GM12878 (cell line): Measurements from ENCODE around the gene MYRF. TPM values are rescaled to one million over a fixed set of nuclear protein-coding genes. Genes with fewer than 3 reads are reported as not detected.

Experiments used
- ATAC-seq: fragments of 200-7000 bp; cut with Tn5 transposase; 3 replicates; pipeline ENCODE4 v1.9.1; 2020; ENCODE audit warnings: mild to moderate bottlenecking, moderate library complexity
- Bru-seq: library from RNA; stranded (reverse); fragments of 400-500 nt; gene quantifications from one replicate; lab custom pipeline; 2021; lab: Mats Ljungman, UMichigan
- BruChase-seq, 2 experiments: library from RNA; stranded (reverse); fragments of 400-500 nt; gene quantifications; one replicate each; lab custom pipeline; 2021; lab: Mats Ljungman, UMichigan
- BruUV-seq: library from RNA; stranded (reverse); fragments of 400-500 nt; replicated peaks from 2 replicates; lab custom pipeline; 2021; lab: Mats Ljungman, UMichigan
- CTCF ChIA-PET: fragments of 300-600 bp; sonication (Branson Sonifier 250); formaldehyde crosslinking; extraction: SDS; loops from one replicate; lab custom pipeline; 2021; ENCODE audit warnings: inconsistent platforms; lab: Yijun Ruan, JAX
- POLR2A ChIA-PET: fragments of 350-600 bp; formaldehyde crosslinking; extraction: SDS; loops from one replicate; lab custom pipeline; 2021; ENCODE audit warnings: inconsistent platforms; lab: Charles Lee
- RAD21 ChIA-PET: fragments of 300-600 bp; sonication (Branson Sonifier 250); formaldehyde crosslinking; loops from one replicate; lab custom pipeline; 2023; ENCODE audit warnings: antibody characterized with exemption; ENCODE audit not compliant: unreplicated experiment; lab: Charles Lee
- SMC1A ChIA-PET: fragments of 300-600 bp; sonication (Branson Sonifier 250); formaldehyde crosslinking; loops from one replicate; lab custom pipeline; 2023; ENCODE audit not compliant: unreplicated experiment, uncharacterized antibody; lab: Charles Lee
- DNase-seq: peaks from one replicate; pipeline ENCODE4 v3.0.0-alpha.2; 2011; ENCODE audit warnings: low read depth, low spot score
- FAIRE-seq: peaks from 3 replicates; lab custom pipeline; 2011; peaks lifted over from hg19 to GRCh38; lab: Jason Lieb, UNC
- H2AFZ ChIP-seq: 2 replicates; pipeline ENCODE4 v1.6.0; 2011; ENCODE audit warnings: low read depth, low read length, control low read depth; ENCODE audit not compliant: control insufficient read depth
- H3K27ac ChIP-seq: 2 replicates; pipeline ENCODE4 v1.5.1; 2011; ENCODE audit warnings: control low read depth; ENCODE audit not compliant: control insufficient read depth, insufficient read depth
- H3K27me3 ChIP-seq, 2 experiments: replicated peaks in 1 of 2; 2 replicates each; pipeline versions ENCODE4 v1.6.0 to v1.6.1; 2011; ENCODE audit warnings: low read length in 1 of 2; ENCODE audit not compliant: control insufficient read depth in 2 of 2, insufficient read depth in 2 of 2
- H3K36me3 ChIP-seq, 2 experiments: 2 replicates each; pipeline ENCODE4 v1.5.1; 2011; ENCODE audit warnings: low read length in 1 of 2; ENCODE audit not compliant: control insufficient read depth in 2 of 2, insufficient read depth in 2 of 2
- H3K4me1 ChIP-seq: 2 replicates; pipeline ENCODE4 v1.6.1; 2011; ENCODE audit warnings: mild to moderate bottlenecking, low read length, moderate library complexity, mixed read lengths; ENCODE audit not compliant: control insufficient read depth, insufficient read depth
- H3K4me2 ChIP-seq: 2 replicates; pipeline ENCODE4 v1.6.0; 2011; ENCODE audit warnings: control low read depth; ENCODE audit not compliant: control insufficient read depth, insufficient read depth
- H3K4me3 ChIP-seq: fragments of 200-600 bp; sonication (generic); 2 replicates; pipeline ENCODE4 v1.5.1; 2016
- H3K79me2 ChIP-seq: 2 replicates; pipeline ENCODE4 v1.6.0; 2011; ENCODE audit warnings: low read length; ENCODE audit not compliant: control insufficient read depth, insufficient read depth
- H3K9ac ChIP-seq: 2 replicates; pipeline ENCODE4 v1.8.0; 2011; ENCODE audit warnings: low read length, control low read depth, mixed read lengths; ENCODE audit not compliant: control insufficient read depth, insufficient read depth
- H3K9me3 ChIP-seq: replicated peaks from 3 replicates; pipeline ENCODE4 v1.5.1; 2011; ENCODE audit warnings: mild to moderate bottlenecking, low read length; ENCODE audit not compliant: control insufficient read depth, insufficient read depth
- H4K20me1 ChIP-seq: 2 replicates; pipeline ENCODE4 v1.6.0; 2011; ENCODE audit not compliant: control insufficient read depth, insufficient read depth
- BACH1 ChIP-seq: fragments of 450-650 bp; IDR thresholded peaks from 2 replicates; pipeline ENCODE4 v1.6.1; 2017; ENCODE audit warnings: mild to moderate bottlenecking, borderline replicate concordance
- BHLHE40 ChIP-seq, 2 experiments: fragments of 450-650 bp in 1 of 2; IDR thresholded peaks; 2 replicates each; pipeline ENCODE4 v1.6.1; 2011 to 2017; ENCODE audit warnings: low read depth in 2 of 2, borderline replicate concordance in 1 of 2, improper control_type of control experiment in 1 of 2, low read length in 1 of 2, mild to moderate bottlenecking in 1 of 2
- EP300 ChIP-seq, 2 experiments: fragments of 150-350 bp in 1 of 2; IDR thresholded peaks; 2 replicates each; pipeline ENCODE4 v1.6.1; 2011 to 2012; ENCODE audit warnings: low read depth in 2 of 2, low read length in 2 of 2, borderline replicate concordance in 1 of 2, improper control_type of control experiment in 1 of 2, inconsistent platforms in 1 of 2; ENCODE audit not compliant: control insufficient read depth in 1 of 2
- IKZF1 ChIP-seq: fragments of 450-650 bp; conservative IDR thresholded peaks from 2 replicates; pipeline ENCODE4 v1.6.1; 2017; ENCODE audit warnings: antibody characterized with exemption, mild to moderate bottlenecking
- LARP7 ChIP-seq: fragments of 450-650 bp; IDR thresholded peaks from 2 replicates; pipeline ENCODE4 v1.6.1; 2017; ENCODE audit warnings: mild to moderate bottlenecking
- NR2F1 ChIP-seq: fragments of 450-650 bp; conservative IDR thresholded peaks from 2 replicates; pipeline ENCODE4 v1.6.1; 2017; ENCODE audit warnings: mild to moderate bottlenecking
- RAD21 ChIP-seq: IDR thresholded peaks from 2 replicates; pipeline ENCODE4 v1.6.1; 2011; ENCODE audit warnings: mild to moderate bottlenecking, low read depth, low read length, moderate library complexity; ENCODE audit not compliant: insufficient read depth
- RELA ChIP-seq: fragments of 450-650 bp; IDR thresholded peaks from 2 replicates; pipeline ENCODE4 v1.8.0; 2014; ENCODE audit warnings: borderline replicate concordance; ENCODE audit not compliant: partially characterized antibody
- SMARCA5 ChIP-seq: fragments of 450-650 bp; IDR thresholded peaks from 2 replicates; pipeline ENCODE4 v1.6.1; 2017; ENCODE audit warnings: mild to moderate bottlenecking
- WRNIP1 ChIP-seq: IDR thresholded peaks from 2 replicates; pipeline ENCODE4 v1.6.1; 2011; ENCODE audit warnings: low read depth, low read length, improper control_type of control experiment, borderline replicate concordance
- ZNF207 ChIP-seq: fragments of 450-650 bp; IDR thresholded peaks from 2 replicates; pipeline ENCODE4 v1.6.1; 2014; ENCODE audit warnings: antibody characterized with exemption, mild to moderate bottlenecking, borderline replicate concordance
- WGBS: methylation state at CpG from one replicate; pipeline ENCODE4 v1.1.6; 2016; ENCODE audit warnings: low lambda C conversion rate; ENCODE audit not compliant: insufficient replicate concordance, insufficient coverage; ENCODE audit errors: missing lambda C conversion rate; 5-methylcytosine and 5-hydroxymethylcytosine counted together
- in situ Hi-C: fragments of 300-500 bp; cut with MboI; formaldehyde crosslinking; loops from 9 replicates; pipeline ENCODE4 v1.14.3; 2018; ENCODE audit warnings: mixed read lengths
- intact Hi-C: fragments of 100-400 bp; cut with micrococcal nuclease; formaldehyde crosslinking; loops from one replicate; pipeline ENCODE4 v1.14.2; 2022; ENCODE audit not compliant: unreplicated experiment
- long read RNA-seq, 2 experiments: library from polyadenylated mRNA; unstranded; transcript quantifications; one replicate each; pipeline ENCODE4 v2.0.0, GENCODE V29; 2019 to 2020
- polyA minus RNA-seq, 3 experiments: library from RNA; depleted of rRNA, polyadenylated mRNA; stranded (reverse); fragments of >200 nt; gene quantifications; 2 replicates each; pipeline ENCODE4 v1.2.3, GENCODE V29; 2011
- polyA plus RNA-seq, 11 experiments: library from polyadenylated mRNA; depleted of rRNA in 4 of 11; unstranded in 6 of 11; stranded (reverse) in 5 of 11; fragments of >200 nt; fragmentation: Nextera tagmentation in 4 of 11; fragmentation: Illumina TruSeq in 1 of 11; extraction: Ambion mirVana in 4 of 11; extraction: Trizol in 1 of 11; gene quantifications; 1 replicate in 1 of 11; 2 replicates in 10 of 11; pipeline versions ENCODE4 v1.2.1 to v1.2.3, GENCODE V29; 2011 to 2016; ENCODE audit warnings: inconsistent platforms in 2 of 11, missing spikeins in 2 of 11, low read depth in 1 of 11
- total RNA-seq, 4 experiments: library from RNA; depleted of rRNA in 3 of 4; stranded (reverse); fragments of >200 nt in 3 of 4; fragmentation: Illumina TruSeq in 1 of 4; extraction: Trizol in 1 of 4; gene quantifications; 2 replicates each; pipeline versions ENCODE4 v1.2.1 to v1.2.3, GENCODE V29; 2013 to 2021
- TF ChIP-seq, protein P1 (sequence below): fragments of 450-650 bp; conservative IDR thresholded peaks from 2 replicates; pipeline ENCODE4 v1.6.1; 2017; ENCODE audit warnings: mild to moderate bottlenecking, moderate library complexity
- TF ChIP-seq, protein P2 (sequence below), 3 experiments: IDR thresholded peaks in 2 of 3; conservative IDR thresholded peaks in 1 of 3; 2 replicates each; pipeline ENCODE4 v1.5.1; 2011; ENCODE audit warnings: low read depth in 3 of 3, low read length in 3 of 3, mild to moderate bottlenecking in 3 of 3, control low read depth in 2 of 3, moderate library complexity in 2 of 3, inconsistent platforms in 1 of 3, mixed read lengths in 1 of 3; ENCODE audit not compliant: control insufficient read depth in 2 of 3, insufficient read depth in 1 of 3; ENCODE audit errors: extremely low read depth in 1 of 3

The MYRF gene
- 24.0 and 28.0 TPM in 2 replicates for total RNA-seq (2013; cell fraction: nucleolus; rRNA removed)
- 1.0 and 1.1 TPM in 2 replicates for total RNA-seq (2014; rRNA removed)
- total RNA-seq (2014; rRNA removed; fragmentation: Illumina TruSeq; extraction: Trizol): 0.27 and 0.60 TPM in 2 replicates
- total RNA-seq (2021): 2.0 and 3.1 TPM in 2 replicates
- polyA plus RNA-seq (2011; ENCODE audit: low read depth): 1.1 TPM
- 9.6 and 15.6 TPM in 2 replicates for polyA plus RNA-seq (2011; rRNA removed)
- 24.7 and 27.8 TPM in 2 replicates for polyA plus RNA-seq (2011; cell fraction: cytosol; rRNA removed)
- 201 and 207 TPM in 2 replicates for polyA plus RNA-seq (2011; cell fraction: nucleus; rRNA removed)
- polyA plus RNA-seq (2012): 1.7 and 2.1 TPM in 2 replicates
- 0.93 and 1.2 TPM in 2 replicates for polyA plus RNA-seq (2014; fragmentation: Illumina TruSeq; extraction: Trizol)
- polyA plus RNA-seq (2014; fragmentation: Nextera tagmentation; extraction: Ambion mirVana): under 1 TPM; 0.33 to 0.55 TPM
- polyA plus RNA-seq (2014; rRNA removed): 1.7 TPM in 2 replicates
- polyA plus RNA-seq (2016; fragmentation: Nextera tagmentation; extraction: Ambion mirVana): under 1 TPM; 0.50 to 0.64 TPM
- 14.6 and 28.9 TPM in 2 replicates for polyA minus RNA-seq (2011; rRNA and poly(A)+ RNA removed)
- 17.6 and 22.6 TPM in 2 replicates for polyA minus RNA-seq (2011; cell fraction: cytosol; rRNA and poly(A)+ RNA removed)
- polyA minus RNA-seq (2011; cell fraction: nucleus; rRNA and poly(A)+ RNA removed): 38.2 and 54.2 TPM in 2 replicates
- percentile 58 among the genes with signal in this experiment for Bru-seq, nascent RNA
- BruChase-seq, experiment 1, labeled RNA remaining after a 6-hour chase: percentile 78 among the genes with signal in this experiment
- BruChase-seq, experiment 2, labeled RNA remaining after a 2-hour chase: percentile 65 among the genes with signal in this experiment
- long read RNA-seq, experiment 1, partial matches to known transcripts: 2 of 7 reads
- long read RNA-seq, experiment 1, other reads (novel, unspliced or antisense): 5 of 7 reads
- long read RNA-seq, experiment 2, partial matches to known transcripts: 1 of 3 reads
- long read RNA-seq, experiment 2, other reads (novel, unspliced or antisense): 2 of 3 reads

DNA sequence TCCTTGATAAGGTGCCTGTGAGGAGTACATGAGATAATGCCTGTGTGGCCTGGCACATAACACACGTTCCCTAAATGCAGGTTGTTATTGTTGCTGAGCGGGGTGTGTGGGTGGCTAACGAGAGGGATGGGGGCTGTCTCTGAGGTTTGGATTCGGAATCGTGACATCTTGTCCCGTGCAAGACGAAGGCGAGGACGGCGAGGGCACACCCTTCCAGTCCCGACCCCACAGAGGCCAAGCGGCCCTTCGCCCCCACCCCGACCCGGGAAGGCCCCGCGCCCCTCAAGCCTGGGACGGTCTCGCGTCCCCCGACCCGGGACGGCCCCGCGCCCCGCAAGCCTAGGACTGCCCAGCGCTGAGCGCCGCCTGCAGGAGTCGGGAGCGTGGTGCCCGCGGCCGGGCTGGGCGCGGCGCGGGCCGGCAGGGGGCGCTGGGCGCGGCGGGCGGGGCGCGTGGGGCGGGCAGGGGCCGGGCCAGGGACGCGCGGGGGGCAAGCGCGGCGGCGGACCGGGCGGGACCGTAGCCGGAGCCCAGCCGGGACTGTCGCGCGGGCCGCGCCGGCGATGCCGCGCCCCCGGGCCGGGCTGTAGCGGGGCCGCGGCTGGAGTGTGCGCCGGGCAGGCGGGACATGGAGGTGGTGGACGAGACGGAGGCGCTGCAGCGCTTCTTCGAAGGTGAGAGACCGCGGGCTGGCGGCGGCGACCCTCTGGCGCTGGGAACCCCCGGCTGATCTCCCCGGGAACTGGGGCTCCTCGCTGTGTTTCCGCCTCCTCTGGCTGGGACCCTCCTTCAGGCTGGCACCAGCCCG is at the start of gene MYRF:
MYRF (plus strand) TSS at position 520 of the 808 bp plus-strand sequence; CDS start at position 629, 109 bp downstream.
- 0% methylated on average over 7 of the region's 93 CpGs for WGBS
- Histone ChIP-seq H4K20me1 (no peaks in the 10 kb centered on the region), H3K27me3 (peaks cover 0 to 4% of the 10 kb centered on the region in 2 experiments; a peak in 1 of 4 replicates), H3K4me1 (peaks cover 8% of the 10 kb centered on the region), H3K4me2 (peak within 1 kb of the TSS; percentile 22; the same call in 1 of the 2 replicates), H3K9ac (no peak within 1 kb of the TSS), H2AFZ (peak within 1 kb of the TSS; percentile 33), H3K4me3 (no peak within 1 kb of the TSS), H3K9me3 (no peaks in the 10 kb centered on the region), H3K27ac (no peak within 1 kb of the TSS), H3K36me3 (no peaks in the 10 kb centered on the region), H3K79me2 (no peaks in the 10 kb centered on the region)
- no peak for DNase-seq
- ChIA-PET POLR2A (interaction anchor here (1.2 to 8.0 kb wide), 3 partner anchors 14 to 63 kb away, joined by 3 to 60 read pairs (median 6); partner anchors contain the start of genes FEN1 and TMEM258), SMC1A (interaction anchor here (1.4 to 6.5 kb wide), 3 partner anchors 24 to 37 kb away, joined by 8 to 91 read pairs (median 15); partner anchors contain the start of genes FEN1 and TMEM258), CTCF (interaction anchor here (0.7 to 7.0 kb wide), 11 partner anchors 13 to 357 kb away, joined by 3 to 200 read pairs (median 4); partner anchors contain the start of genes FEN1 and TMEM258), RAD21 (interaction anchor here (1.0 to 1.5 kb wide), 4 partner anchors 23 to 36 kb away, joined by 4 to 7 read pairs (median 4); no protein-coding TSS in a partner anchor)
- intact Hi-C loops (no loop called here), in situ Hi-C loops (no loop called here)
- no TSS peak for BruUV-seq
- ATAC-seq: peak; percentile 23
- FAIRE-seq: no peak
- TF ChIP-seq NR2F1 (0 out of 2 replicates have a peak, but pooled peaks have one; percentile 47), BHLHE40 (IDR thresholded peaks at IDR 0.05; ENCODE audit: borderline replicate concordance in 1 of 2, low read depth in 2 of 2, low read length in 1 of 2) (peak; percentile 10 to 21; a peak in 1 of 4 replicates), RAD21 (0 out of 2 replicates have a peak, but pooled peaks have one; percentile 13), ZNF207 (no peak), LARP7 (peak; percentile 59; the same call in 1 of the 2 replicates), RELA (peak; percentile 21), WRNIP1 (no peak), SMARCA5 (peak; percentile 91), EP300 (IDR thresholded peaks at IDR 0.05; ENCODE audit: borderline replicate concordance in 1 of 2, control insufficient read depth in 1 of 2, low read depth in 2 of 2, low read length in 2 of 2) (no peak), IKZF1 (peak; percentile 55; the same call in 1 of the 2 replicates), BACH1 (0 out of 2 replicates have a peak, but pooled peaks have one; percentile 53)
- TF ChIP-seq, protein P1, sequence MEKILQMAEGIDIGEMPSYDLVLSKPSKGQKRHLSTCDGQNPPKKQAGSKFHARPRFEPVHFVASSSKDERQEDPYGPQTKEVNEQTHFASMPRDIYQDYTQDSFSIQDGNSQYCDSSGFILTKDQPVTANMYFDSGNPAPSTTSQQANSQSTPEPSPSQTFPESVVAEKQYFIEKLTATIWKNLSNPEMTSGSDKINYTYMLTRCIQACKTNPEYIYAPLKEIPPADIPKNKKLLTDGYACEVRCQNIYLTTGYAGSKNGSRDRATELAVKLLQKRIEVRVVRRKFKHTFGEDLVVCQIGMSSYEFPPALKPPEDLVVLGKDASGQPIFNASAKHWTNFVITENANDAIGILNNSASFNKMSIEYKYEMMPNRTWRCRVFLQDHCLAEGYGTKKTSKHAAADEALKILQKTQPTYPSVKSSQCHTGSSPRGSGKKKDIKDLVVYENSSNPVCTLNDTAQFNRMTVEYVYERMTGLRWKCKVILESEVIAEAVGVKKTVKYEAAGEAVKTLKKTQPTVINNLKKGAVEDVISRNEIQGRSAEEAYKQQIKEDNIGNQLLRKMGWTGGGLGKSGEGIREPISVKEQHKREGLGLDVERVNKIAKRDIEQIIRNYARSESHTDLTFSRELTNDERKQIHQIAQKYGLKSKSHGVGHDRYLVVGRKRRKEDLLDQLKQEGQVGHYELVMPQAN: peak; percentile 50; the same call in 1 of the 2 replicates
- TF ChIP-seq, protein P2, sequence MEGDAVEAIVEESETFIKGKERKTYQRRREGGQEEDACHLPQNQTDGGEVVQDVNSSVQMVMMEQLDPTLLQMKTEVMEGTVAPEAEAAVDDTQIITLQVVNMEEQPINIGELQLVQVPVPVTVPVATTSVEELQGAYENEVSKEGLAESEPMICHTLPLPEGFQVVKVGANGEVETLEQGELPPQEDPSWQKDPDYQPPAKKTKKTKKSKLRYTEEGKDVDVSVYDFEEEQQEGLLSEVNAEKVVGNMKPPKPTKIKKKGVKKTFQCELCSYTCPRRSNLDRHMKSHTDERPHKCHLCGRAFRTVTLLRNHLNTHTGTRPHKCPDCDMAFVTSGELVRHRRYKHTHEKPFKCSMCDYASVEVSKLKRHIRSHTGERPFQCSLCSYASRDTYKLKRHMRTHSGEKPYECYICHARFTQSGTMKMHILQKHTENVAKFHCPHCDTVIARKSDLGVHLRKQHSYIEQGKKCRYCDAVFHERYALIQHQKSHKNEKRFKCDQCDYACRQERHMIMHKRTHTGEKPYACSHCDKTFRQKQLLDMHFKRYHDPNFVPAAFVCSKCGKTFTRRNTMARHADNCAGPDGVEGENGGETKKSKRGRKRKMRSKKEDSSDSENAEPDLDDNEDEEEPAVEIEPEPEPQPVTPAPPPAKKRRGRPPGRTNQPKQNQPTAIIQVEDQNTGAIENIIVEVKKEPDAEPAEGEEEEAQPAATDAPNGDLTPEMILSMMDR (IDR thresholded peaks at IDR 0.05 in 2 of 3, conservative IDR thresholded peaks at IDR 0.05 in 1 of 3; ENCODE audit: control insufficient read depth in 2 of 3, extremely low read depth in 1 of 3, insufficient read depth in 1 of 3, low read depth in 3 of 3, low read length in 3 of 3): peak; percentile 28 to 72 (median 59); a peak in 4 of 6 replicates
